IPS-20b (cell line): Measurements from ENCODE around the gene SND1.

ENCODE experiments used
- H3K27ac ChIP-seq: one replicate; pipeline ENCODE4 v1.5.1; 2013; ENCODE audit warnings: low read length
- H3K27me3 ChIP-seq: 2 replicates; pipeline ENCODE4 v1.6.1; 2013; ENCODE audit warnings: mild to moderate bottlenecking, low read length, inconsistent platforms; ENCODE audit not compliant: insufficient read depth
- H3K36me3 ChIP-seq: 2 replicates; pipeline ENCODE4 v1.6.1; 2013; ENCODE audit warnings: low read depth, mild to moderate bottlenecking, inconsistent platforms, low read length, moderate library complexity; ENCODE audit not compliant: insufficient read depth
- H3K4me1 ChIP-seq: 2 replicates; pipeline ENCODE4 v1.6.1; 2013; ENCODE audit warnings: mild to moderate bottlenecking, control low read depth, inconsistent platforms, low read length, moderate library complexity; ENCODE audit not compliant: insufficient read depth
- H3K4me3 ChIP-seq: 2 replicates; pipeline ENCODE4 v1.5.1; 2013; ENCODE audit warnings: mild to moderate bottlenecking, low read length, inconsistent platforms
- H3K9ac ChIP-seq: 2 replicates; pipeline ENCODE4 v1.6.1; 2013; ENCODE audit warnings: low read depth, mild to moderate bottlenecking, inconsistent platforms, low read length, moderate library complexity
- H3K9me3 ChIP-seq: 2 replicates; pipeline ENCODE4 v1.6.1; 2013; ENCODE audit warnings: mild to moderate bottlenecking, low read depth, low read length, inconsistent platforms; ENCODE audit not compliant: insufficient read depth

Gene SND1

GRCh38 chr7:127847641-127848040 lies 195.6 kb downstream of the SND1 start:
- Histone ChIP-seq H3K9me3 (no peaks in the 10 kb centered on the region), H3K36me3 (peaks cover 46% of the 10 kb centered on the region), H3K27me3 (no peaks in the 10 kb centered on the region), H3K4me1 (peaks cover 12% of the 10 kb centered on the region), H3K27ac (no peak overlapping the region), H3K9ac (no peak overlapping the region), H3K4me3 (no peak overlapping the region)

DNA sequence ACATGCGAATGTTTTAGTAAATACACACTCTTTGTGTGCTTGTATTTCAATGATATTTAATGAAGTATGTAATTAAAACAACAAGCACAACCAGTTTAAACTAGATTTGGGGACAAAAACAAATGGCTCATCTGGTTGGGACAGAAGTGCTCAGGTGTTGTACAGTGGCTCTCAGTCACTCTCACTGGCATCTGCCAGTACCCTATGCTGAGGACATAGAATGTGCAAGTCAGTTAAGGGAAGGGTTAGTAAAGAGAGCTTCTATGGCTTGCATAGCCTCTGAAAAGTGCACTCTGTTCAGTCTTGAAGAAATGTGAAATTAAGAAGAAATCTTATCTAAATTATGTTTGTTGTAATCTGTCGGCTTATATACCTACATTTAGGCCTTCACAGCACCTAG lies 196.2 kb downstream of the SND1 start:
- no peaks in the 10 kb centered on the region for H3K9me3 ChIP-seq
- H3K4me3 ChIP-seq: no peak overlapping the region
- H3K4me1 ChIP-seq: peaks cover 12% of the 10 kb centered on the region
- H3K27me3 ChIP-seq: no peaks in the 10 kb centered on the region
- H3K27ac ChIP-seq: no peak overlapping the region
- H3K9ac ChIP-seq: no peak overlapping the region
- H3K36me3 ChIP-seq: peaks cover 41% of the 10 kb centered on the region

DNA sequence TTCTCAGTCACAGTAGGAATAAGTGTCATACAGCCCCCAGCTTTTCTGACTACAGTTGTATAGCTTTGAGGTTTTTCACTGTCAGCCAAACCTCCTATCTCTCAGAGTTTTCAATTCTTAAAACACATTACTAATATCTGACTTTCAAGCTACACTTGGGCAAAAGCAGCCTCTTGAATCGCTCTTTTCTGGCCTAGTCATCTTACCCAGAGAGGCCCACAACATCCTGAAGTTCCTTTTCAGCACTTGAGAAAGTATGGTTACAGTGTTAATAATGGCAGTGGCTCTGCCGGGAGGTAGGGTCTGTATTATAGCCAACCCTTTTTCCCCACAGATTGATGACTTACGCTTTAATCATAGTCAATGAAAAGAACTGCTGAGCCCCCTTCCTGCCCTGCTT lies 198.2 kb downstream of the SND1 start:
- Histone ChIP-seq H3K9ac (no peak overlapping the region), H3K27me3 (no peaks in the 10 kb centered on the region)

DNA sequence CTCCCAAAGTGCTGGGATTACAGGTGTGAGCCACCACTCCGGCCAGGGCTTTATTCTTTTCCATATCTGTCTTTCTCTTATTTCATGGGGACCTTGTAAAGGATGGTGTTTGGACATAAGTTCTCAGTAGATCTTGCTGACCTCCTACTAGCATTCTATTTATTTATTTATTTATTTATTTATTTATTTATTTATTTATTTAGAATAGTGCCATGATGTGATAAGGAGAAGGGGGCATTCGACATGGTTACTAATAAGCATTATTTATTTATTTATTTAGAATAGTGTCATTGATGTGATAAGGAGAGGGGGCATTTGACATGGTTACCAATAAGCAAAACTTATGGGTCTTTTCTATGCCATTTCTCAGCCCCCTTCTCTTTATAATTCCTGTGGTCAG lies 202.4 kb downstream of the SND1 start:
- Histone ChIP-seq H3K4me3 (no peak overlapping the region), H3K4me1 (peaks cover 16% of the 10 kb centered on the region), H3K27me3 (no peaks in the 10 kb centered on the region), H3K9me3 (no peaks in the 10 kb centered on the region), H3K9ac (no peak overlapping the region), H3K36me3 (peaks cover 7% of the 10 kb centered on the region), H3K27ac (no peak overlapping the region)

More for the DNA sequence above, 198.2 kb downstream of the SND1 start:
- Histone ChIP-seq H3K9me3 (no peaks in the 10 kb centered on the region), H3K36me3 (peaks cover 22% of the 10 kb centered on the region), H3K4me1 (peaks cover 12% of the 10 kb centered on the region; the same call in 1 of the 2 replicates), H3K27ac (no peak overlapping the region), H3K4me3 (no peak overlapping the region)

- Histone ChIP-seq H3K9ac (no peak overlapping the region), H3K27me3 (no peaks in the 10 kb centered on the region), H3K36me3 (no peaks in the 10 kb centered on the region), H3K9me3 (no peaks in the 10 kb centered on the region), H3K4me1 (peaks cover 16% of the 10 kb centered on the region), H3K4me3 (no peak overlapping the region), H3K27ac (no peak overlapping the region)
These were observed 205.5 kb downstream of the SND1 start for GRCh38 chr7:127857464-127857841.

DNA sequence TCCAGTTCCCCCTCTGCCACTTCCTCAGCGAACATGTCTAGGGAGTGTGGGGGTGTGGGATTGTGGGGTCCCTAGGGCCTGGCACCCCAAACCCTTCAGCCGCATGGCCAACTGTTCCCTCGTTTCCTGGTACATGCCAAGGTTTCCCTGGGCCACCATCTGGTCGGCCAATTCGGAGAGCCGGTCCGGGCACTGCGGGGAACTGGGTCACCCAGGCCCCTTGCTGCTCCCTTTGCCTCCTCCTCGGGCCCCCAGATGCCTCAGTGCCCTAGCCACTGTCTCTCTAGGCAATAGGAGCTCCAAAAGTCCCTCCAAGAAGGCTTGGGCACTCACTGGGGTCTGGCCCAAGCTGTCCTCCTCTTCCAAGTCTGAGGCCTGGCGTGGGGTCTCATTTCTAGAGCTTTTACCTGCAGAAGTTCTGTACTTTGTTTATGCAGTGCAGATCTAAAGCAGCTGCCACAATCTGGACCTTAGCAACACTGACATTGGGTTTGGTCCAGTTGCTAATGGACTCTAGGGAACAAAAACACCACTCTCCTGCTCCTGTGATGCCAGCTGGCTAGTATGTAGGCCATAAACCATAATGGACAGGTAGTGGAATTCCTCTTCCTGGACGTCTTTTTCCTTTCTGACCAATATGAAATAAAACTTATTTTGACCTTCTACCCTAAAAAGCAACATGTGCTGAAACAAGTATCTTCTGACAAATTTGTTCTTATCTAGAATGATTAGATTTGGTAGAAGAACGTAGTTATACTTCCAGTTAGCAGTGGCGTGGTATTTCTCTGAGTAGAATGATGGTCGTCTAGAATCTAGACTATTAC lies 206.3 kb downstream of the SND1 start:
- Histone ChIP-seq H3K4me1 (peaks cover 16% of the 10 kb centered on the region), H3K36me3 (no peaks in the 10 kb centered on the region), H3K27me3 (no peaks in the 10 kb centered on the region), H3K4me3 (no peak overlapping the region), H3K27ac (no peak overlapping the region), H3K9ac (no peak overlapping the region), H3K9me3 (no peaks in the 10 kb centered on the region)

DNA sequence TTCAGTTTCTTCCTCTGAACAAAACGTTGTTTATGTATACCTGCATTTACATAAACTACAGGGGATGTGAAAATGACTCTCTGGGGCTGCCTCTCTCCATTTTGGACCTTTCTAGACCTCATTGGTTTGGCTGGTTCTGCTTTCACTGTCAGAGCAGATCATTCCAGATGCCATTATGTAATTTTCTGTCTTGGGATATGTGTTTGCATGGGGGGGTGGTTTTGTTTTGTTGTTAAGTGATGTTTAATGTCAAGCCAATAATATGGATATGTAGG lies 206.9 kb downstream of the SND1 start:
- Histone ChIP-seq H3K4me1 (peaks cover 16% of the 10 kb centered on the region), H3K9me3 (no peaks in the 10 kb centered on the region), H3K36me3 (no peaks in the 10 kb centered on the region), H3K27ac (no peak overlapping the region), H3K9ac (no peak overlapping the region), H3K27me3 (no peaks in the 10 kb centered on the region), H3K4me3 (no peak overlapping the region)

GRCh38 chr7:127859330-127859729 lies 207.3 kb downstream of the SND1 start:
- H3K9ac ChIP-seq: no peak overlapping the region
- H3K4me3 ChIP-seq: no peak overlapping the region
- H3K4me1 ChIP-seq: peaks cover 16% of the 10 kb centered on the region
- H3K36me3 ChIP-seq: no peaks in the 10 kb centered on the region
- no peaks in the 10 kb centered on the region for H3K9me3 ChIP-seq
- H3K27ac ChIP-seq: no peak overlapping the region
- no peaks in the 10 kb centered on the region for H3K27me3 ChIP-seq

- Histone ChIP-seq H3K27me3 (no peaks in the 10 kb centered on the region), H3K4me1 (peaks cover 14% of the 10 kb centered on the region), H3K9ac (no peak overlapping the region), H3K4me3 (no peak overlapping the region), H3K27ac (no peak overlapping the region), H3K36me3 (no peaks in the 10 kb centered on the region), H3K9me3 (no peaks in the 10 kb centered on the region)
These were observed 210.5 kb downstream of the SND1 start for GRCh38 chr7:127862525-127862924.

DNA sequence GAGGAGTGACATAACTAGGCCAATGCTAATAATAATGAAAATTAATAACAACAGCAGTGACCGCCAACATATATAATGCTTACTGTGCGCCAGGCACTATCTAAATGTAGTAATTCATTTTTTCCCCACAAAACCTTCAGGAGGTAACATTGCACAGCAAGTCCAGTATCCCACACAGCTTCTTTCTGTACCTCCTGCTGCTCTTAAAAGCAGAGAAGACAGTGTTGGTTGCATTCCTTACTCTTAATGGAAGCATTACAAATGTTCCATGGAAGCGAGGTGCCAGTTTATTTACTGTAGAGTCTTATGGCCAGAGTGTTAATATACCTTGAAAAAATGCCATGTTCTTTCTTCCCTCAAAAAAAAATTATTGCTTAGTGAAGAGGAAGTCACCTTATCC lies 211.1 kb downstream of the SND1 start:
- H3K9ac ChIP-seq: no peak overlapping the region
- H3K27ac ChIP-seq: no peak overlapping the region
- H3K4me1 ChIP-seq: peaks cover 14% of the 10 kb centered on the region
- H3K27me3 ChIP-seq: no peaks in the 10 kb centered on the region
- H3K9me3 ChIP-seq: no peaks in the 10 kb centered on the region
- H3K36me3 ChIP-seq: no peaks in the 10 kb centered on the region
- H3K4me3 ChIP-seq: no peak overlapping the region

GRCh38 chr7:127865466-127865865 lies 213.5 kb downstream of the SND1 start:
- H3K27ac ChIP-seq: no peak overlapping the region
- H3K27me3 ChIP-seq: no peaks in the 10 kb centered on the region
- no peak overlapping the region for H3K9ac ChIP-seq

DNA sequence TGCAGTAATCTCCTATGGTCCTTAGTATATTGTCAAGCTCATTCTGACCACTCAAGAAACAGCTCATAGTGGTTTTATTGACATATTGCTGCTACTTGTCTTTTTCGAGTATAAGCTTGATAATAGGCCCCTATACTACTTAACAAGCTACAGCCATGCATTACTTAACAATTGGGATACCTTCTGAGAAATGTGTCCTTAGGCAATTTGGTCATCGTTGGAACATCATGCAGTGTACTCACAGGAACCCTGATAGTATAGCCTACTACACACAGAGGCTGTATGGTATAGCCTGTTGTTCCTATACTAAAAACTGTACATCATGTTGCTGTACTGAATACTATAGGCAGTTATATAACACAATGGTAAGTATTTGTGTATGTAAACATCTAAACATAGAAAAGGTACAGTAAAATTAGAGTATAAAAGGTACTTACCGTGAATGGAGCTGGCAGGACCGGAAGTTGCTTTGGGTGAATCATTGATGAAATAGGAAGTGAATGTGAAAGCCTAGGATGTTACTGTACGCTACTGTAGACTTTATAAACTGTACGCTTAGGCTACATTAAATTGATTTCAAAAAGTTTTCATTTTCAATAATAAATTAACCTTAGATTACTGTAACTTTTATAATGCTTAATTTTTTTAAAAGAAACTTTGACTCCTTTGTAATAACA lies 218.4 kb downstream of the SND1 start:
- H3K9ac ChIP-seq: no peak overlapping the region
- H3K36me3 ChIP-seq: no peaks in the 10 kb centered on the region

More at GRCh38 chr7:127865466-127865865, 213.5 kb downstream of the SND1 start:
- Histone ChIP-seq H3K4me1 (peaks cover 14% of the 10 kb centered on the region), H3K4me3 (no peak overlapping the region), H3K9me3 (no peaks in the 10 kb centered on the region), H3K36me3 (no peaks in the 10 kb centered on the region)

More for the DNA sequence above, 218.4 kb downstream of the SND1 start:
- Histone ChIP-seq H3K4me1 (peaks cover 14% of the 10 kb centered on the region), H3K27ac (no peak overlapping the region), H3K27me3 (no peaks in the 10 kb centered on the region), H3K9me3 (no peaks in the 10 kb centered on the region), H3K4me3 (no peak overlapping the region)
